LNCAP (cell line): Measurements from ENCODE around the gene EXOSC5.

ENCODE experiments used
- TF ChIP-seq, protein P1 (sequence below): fragments of 450-650 bp; IDR thresholded peaks from 2 replicates; pipeline ENCODE4 v1.5.1; 2017; ENCODE audit warnings: mild to moderate bottlenecking

The EXOSC5 gene

DNA sequence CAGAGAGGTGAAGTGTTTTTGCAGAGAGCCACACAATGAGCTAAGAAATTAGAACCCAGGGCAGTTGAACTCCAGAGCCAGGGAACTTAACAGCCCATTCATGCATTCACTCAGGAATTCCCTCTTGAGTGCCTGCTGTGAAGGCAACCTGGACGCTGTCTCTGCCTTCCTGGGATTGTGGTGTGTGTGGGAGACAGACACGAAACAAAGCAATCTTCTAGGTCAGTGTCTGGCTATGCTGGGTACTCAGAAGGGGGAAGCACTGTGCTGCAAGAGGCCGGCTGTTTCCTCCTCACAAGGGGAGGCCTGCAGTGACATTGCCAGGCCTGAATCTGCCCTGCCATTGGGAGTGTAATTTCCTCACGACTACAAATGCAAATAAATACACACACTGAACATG, 10.1 kb upstream of the EXOSC5 start:
- TF ChIP-seq, protein P1, sequence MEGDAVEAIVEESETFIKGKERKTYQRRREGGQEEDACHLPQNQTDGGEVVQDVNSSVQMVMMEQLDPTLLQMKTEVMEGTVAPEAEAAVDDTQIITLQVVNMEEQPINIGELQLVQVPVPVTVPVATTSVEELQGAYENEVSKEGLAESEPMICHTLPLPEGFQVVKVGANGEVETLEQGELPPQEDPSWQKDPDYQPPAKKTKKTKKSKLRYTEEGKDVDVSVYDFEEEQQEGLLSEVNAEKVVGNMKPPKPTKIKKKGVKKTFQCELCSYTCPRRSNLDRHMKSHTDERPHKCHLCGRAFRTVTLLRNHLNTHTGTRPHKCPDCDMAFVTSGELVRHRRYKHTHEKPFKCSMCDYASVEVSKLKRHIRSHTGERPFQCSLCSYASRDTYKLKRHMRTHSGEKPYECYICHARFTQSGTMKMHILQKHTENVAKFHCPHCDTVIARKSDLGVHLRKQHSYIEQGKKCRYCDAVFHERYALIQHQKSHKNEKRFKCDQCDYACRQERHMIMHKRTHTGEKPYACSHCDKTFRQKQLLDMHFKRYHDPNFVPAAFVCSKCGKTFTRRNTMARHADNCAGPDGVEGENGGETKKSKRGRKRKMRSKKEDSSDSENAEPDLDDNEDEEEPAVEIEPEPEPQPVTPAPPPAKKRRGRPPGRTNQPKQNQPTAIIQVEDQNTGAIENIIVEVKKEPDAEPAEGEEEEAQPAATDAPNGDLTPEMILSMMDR: no peak

DNA sequence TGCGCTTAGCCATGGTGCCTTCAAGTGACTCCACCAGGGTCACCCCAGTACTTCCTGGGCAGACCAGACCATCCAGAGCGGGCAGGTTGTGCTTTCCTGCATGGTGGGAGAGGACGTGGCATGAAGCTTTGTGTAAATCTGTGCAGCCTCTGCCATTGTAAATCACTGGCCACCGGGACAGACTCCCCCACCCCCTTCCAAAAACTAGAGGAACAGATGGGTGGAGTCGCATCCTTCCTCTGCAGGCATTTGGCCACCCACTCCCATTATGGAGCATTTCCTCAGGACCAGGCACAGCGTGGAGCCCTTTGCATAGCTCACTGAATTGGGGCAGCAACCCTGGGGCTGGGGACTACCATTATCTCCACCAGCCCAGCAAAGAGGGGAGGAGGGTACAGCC, 8.6 kb upstream of the EXOSC5 start:
- TF ChIP-seq, protein P1: no peak

DNA sequence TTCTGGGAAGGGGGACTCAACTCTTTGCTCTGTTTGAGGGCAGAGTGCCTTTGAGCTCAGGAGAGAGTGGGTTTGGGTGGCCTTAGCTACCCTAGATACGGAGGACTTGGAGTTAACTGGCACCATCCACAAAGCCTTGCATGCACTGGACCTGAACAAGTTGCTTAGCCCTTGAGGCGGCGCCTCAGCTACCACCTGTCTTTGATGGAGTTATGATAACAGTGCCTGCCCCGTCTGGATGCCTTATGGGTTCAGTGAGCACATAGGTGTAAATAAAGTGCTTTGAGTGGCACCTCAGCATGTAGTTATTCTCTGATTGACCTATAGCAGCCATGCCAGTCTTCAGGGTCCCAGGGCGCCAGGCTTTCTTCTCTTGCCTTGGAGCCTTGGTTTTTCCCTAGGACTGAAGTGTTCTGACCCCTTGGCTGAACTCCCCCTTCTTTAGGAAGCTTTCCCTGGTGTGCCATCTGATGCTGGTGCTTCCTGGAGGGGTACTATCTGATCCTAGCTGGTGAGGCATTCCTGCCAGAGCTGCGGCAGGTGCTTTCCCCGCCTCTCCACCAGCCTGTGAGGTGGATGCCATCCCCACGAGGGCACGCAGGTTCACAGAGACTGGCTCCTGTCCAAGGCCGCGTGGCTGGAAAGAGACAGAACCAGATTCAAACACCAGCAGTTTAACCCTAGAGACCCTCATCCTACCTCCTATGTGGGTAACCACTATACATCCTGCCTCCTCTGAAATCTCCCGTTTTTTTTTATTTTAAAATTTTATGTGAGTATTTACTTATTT, 6.2 kb upstream of the EXOSC5 start:
- TF ChIP-seq, protein P1: no peak

DNA sequence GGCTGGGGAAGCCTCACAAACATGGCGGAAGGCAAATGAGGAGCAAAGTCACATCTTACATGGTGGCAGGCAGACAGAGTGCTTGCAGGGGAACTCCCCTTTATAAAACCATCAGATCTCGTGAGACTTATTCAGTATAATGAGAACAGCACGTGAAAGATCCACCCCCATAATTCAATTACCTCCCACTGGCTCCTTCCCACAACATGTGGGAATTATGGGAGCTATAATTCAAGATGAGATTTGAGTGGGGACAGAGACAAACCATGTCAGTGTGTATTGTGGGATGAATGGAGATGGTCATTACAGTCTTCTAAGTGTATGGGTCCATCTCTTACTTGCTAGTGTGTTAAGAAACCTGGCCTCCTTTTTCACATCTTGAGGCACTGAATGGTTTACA, 4.9 kb upstream of the EXOSC5 start:
- TF ChIP-seq, protein P1: no peak

DNA sequence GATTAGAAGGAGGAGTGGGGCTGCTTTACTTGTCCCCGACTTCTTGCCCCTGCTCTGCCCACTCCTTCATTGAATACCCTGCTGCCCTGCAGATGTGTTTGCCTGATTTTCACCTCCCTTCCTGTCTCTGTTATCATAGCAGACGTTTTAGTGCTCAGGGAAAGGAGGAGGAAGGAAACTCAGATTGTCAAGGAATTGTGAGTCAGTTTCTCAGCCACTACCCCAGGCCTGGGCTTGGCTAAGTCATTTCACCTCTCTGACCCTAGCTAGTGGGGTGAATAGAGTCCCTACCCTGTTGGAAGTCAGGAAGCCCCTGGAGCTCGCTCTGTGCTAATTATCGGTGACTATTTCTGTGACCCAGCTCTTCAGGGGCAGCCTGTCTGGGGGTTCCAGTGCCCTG, 4.3 kb upstream of the EXOSC5 start:
- TF ChIP-seq, protein P1: no peak

DNA sequence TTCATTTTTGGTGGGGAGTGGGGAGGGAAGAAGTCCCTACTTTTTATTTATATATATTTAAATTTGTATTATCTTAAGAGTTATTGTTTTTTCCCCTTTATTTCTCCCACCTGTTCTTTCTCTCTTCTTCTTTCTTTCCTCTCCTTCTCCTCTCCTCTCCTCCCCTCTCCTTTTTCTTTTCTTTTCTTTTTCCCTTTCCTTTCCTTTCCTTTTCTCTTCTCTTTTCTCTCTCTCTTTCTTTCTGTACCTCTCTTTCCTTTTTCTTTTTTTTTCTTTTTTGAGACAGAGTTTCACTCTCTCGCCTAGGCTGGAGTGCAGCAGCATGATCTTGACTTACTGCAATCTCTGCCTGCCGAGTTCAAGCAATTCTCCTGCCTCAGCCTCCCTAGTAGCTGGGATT, 2.4 kb upstream of the EXOSC5 start:
- TF ChIP-seq, protein P1: no peak

DNA sequence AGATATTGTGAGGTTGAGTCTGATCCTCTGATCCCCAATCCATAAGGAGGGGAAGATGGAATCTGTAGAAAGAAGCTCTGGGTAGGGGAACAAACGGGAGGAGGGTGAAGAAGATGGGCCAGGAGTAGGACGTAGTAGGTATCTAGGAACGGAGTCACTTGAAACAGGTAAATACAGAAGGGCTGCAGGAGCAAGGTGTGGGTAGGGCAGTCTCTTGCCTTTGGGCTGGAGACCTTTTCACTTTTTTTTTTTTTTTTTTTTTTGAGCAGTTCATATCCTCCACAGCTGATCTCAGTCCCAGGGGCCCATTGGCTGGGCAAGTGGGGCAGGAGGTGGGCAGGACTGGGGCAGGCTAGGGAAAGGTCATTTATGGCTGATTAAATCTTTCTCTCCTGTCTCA, 1.9 kb upstream of the EXOSC5 start:
- TF ChIP-seq, protein P1: no peak

DNA sequence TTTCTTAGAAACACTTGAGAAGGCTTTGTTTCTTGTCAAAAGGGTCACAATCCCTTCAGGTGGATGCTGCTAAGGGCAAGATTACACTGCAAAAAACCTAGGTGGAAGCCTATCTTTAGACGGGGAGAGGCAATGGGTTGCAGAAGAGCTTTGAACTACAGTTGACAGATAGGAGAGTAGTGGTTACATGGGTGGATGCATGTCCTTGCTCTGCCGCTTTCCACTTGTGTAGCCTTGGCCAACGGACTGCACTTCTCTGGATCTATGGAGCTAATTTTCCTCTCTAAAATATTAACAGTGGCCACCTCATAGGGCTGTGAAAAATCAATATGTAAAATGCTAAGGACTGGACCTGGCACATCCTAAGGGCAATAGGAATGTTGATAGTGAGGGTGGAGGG, 1.4 kb upstream of the EXOSC5 start:
- TF ChIP-seq, protein P1: no peak
